K562 (cell line): ENCODE results near the gene PHKB. TPM values are rescaled to one million over a fixed set of nuclear protein-coding genes. Genes with fewer than 3 reads are reported as not detected.
A peak's percentile ranks its signal among the peaks of the same experiment; 100 is the strongest.

Experiments used
- ATAC-seq: fragments of 200-7000 bp; cut with Tn5 transposase; 3 replicates; pipeline ENCODE4 v1.9.1; 2020; ENCODE audit warnings: moderate library complexity
- BruUV-seq: library from RNA; stranded (reverse); fragments of 400-500 nt; replicated peaks from 2 replicates; lab custom pipeline; 2021; lab: Mats Ljungman, UMichigan
- CTCF ChIA-PET: fragments of 300-600 bp; formaldehyde crosslinking; extraction: SDS; loops from one replicate; lab custom pipeline; 2021; ENCODE audit warnings: low intra/inter-chr PET ratio; lab: Yijun Ruan, JAX
- POLR2A ChIA-PET: fragments of 300-600, 350-650 bp; sonication (Branson Sonifier 250); formaldehyde crosslinking; extraction: SDS; loops from one replicate; lab custom pipeline; 2021; ENCODE audit warnings: antibody characterized with exemption, inconsistent platforms; lab: Yijun Ruan, JAX
- DNase-seq, 4 experiments: peaks; one replicate each; pipeline versions ENCODE4 v3.0.0 to v3.0.0-alpha.2; 2011 to 2018; ENCODE audit warnings: low spot score in 3 of 4, mixed read lengths in 3 of 4; ENCODE audit errors: extremely low read depth in 1 of 4
- FAIRE-seq: peaks from 2 replicates; lab custom pipeline; 2011; peaks lifted over from hg19 to GRCh38; lab: Jason Lieb, UNC
- H2AFZ ChIP-seq: 2 replicates; pipeline ENCODE4 v1.6.0; 2011; ENCODE audit warnings: low read depth, low read length, control low read depth, inconsistent platforms
- H3K27ac ChIP-seq: fragments of 200-600 bp; 3 replicates; pipeline ENCODE4 v1.8.0; 2011; ENCODE audit warnings: low read depth, mild to moderate bottlenecking, control low read depth, inconsistent platforms, low read length, moderate library complexity, mixed read lengths; ENCODE audit errors: extremely low read depth
- H3K27me3 ChIP-seq, 2 experiments: fragments of 300-600 bp in 1 of 2; 2 replicates in 1 of 2; 3 replicates in 1 of 2; pipeline versions ENCODE4 v1.6.0 to v1.8.0; 2011; ENCODE audit warnings: inconsistent platforms in 2 of 2, low read length in 2 of 2, mild to moderate bottlenecking in 1 of 2, mixed read lengths in 1 of 2, moderate library complexity in 1 of 2; ENCODE audit not compliant: control insufficient read depth in 2 of 2, insufficient read depth in 2 of 2
- H3K36me3 ChIP-seq: fragments of 300-600 bp; 3 replicates; pipeline ENCODE4 v1.8.0; 2011; ENCODE audit warnings: mild to moderate bottlenecking, low read length, inconsistent platforms; ENCODE audit not compliant: control insufficient read depth, insufficient read depth
- H3K4me1 ChIP-seq, 2 experiments: fragments of 200-600 bp in 1 of 2; replicated peaks in 1 of 2; 2 replicates in 1 of 2; 3 replicates in 1 of 2; pipeline versions ENCODE4 v1.5.1 to v1.8.0; 2011; ENCODE audit warnings: inconsistent platforms in 2 of 2, low read length in 2 of 2, mild to moderate bottlenecking in 1 of 2, mixed read lengths in 1 of 2, moderate library complexity in 1 of 2; ENCODE audit not compliant: control insufficient read depth in 2 of 2, insufficient read depth in 2 of 2
- H3K4me2 ChIP-seq: 2 replicates; pipeline ENCODE4 v1.6.1; 2011; ENCODE audit warnings: low read length, control low read depth, inconsistent platforms, mixed read lengths; ENCODE audit not compliant: insufficient read depth
- H3K4me3 ChIP-seq: fragments of 200-600 bp; sonication (generic), shearing (Covaris generic); 2 replicates; pipeline ENCODE4 v1.5.1; 2016; ENCODE audit warnings: control low read depth, inconsistent platforms
- H3K79me2 ChIP-seq: fragments of 200-600 bp; 3 replicates; pipeline ENCODE4 v1.8.0; 2011; ENCODE audit warnings: low read length, inconsistent platforms; ENCODE audit not compliant: control insufficient read depth, insufficient read depth
- H3K9ac ChIP-seq, 2 experiments: 2 replicates each; pipeline versions ENCODE4 v1.6.0 to v1.6.1; 2011; ENCODE audit warnings: low read depth in 2 of 2, low read length in 2 of 2, control low read depth in 1 of 2, inconsistent platforms in 1 of 2, mild to moderate bottlenecking in 1 of 2, mixed read lengths in 1 of 2; ENCODE audit not compliant: insufficient read depth in 1 of 2
- H3K9me1 ChIP-seq: one replicate; pipeline ENCODE4 v1.6.0; 2011; ENCODE audit warnings: inconsistent platforms, mild to moderate bottlenecking, low read length, moderate library complexity; ENCODE audit not compliant: control insufficient read depth, insufficient read depth
- H3K9me3 ChIP-seq: replicated peaks from 2 replicates; pipeline ENCODE4 v1.5.1; 2011; ENCODE audit warnings: low read depth, low read length, inconsistent platforms; ENCODE audit not compliant: control insufficient read depth, insufficient read depth
- H4K20me1 ChIP-seq: replicated peaks from 2 replicates; pipeline ENCODE4 v1.6.1; 2011; ENCODE audit warnings: low read length, inconsistent platforms, mixed read lengths; ENCODE audit not compliant: control insufficient read depth, insufficient read depth
- CBFA2T3 ChIP-seq: fragments of 450-650 bp; IDR thresholded peaks from 2 replicates; pipeline ENCODE4 v1.6.1; 2017
- CREBBP ChIP-seq: IDR thresholded peaks from one replicate; pipeline ENCODE4 v1.6.1; 2012; ENCODE audit warnings: low read depth, mild to moderate bottlenecking, control low read depth, inconsistent platforms, low read length
- CREM ChIP-seq: IDR thresholded peaks from 2 replicates; pipeline ENCODE4 v1.6.1; 2014; ENCODE audit warnings: antibody characterized with exemption, low read depth
- DACH1 ChIP-seq: fragments of 450-650 bp; IDR thresholded peaks from 2 replicates; pipeline ENCODE4 v1.6.1; 2018; ENCODE audit not compliant: partially characterized antibody
- KAT8 ChIP-seq: fragments of 450-650 bp; IDR thresholded peaks from 2 replicates; pipeline ENCODE4 v1.6.1; 2016; ENCODE audit warnings: low read depth, mild to moderate bottlenecking
- LCOR ChIP-seq: sonication (generic); formaldehyde crosslinking; IDR thresholded peaks from 2 replicates; pipeline ENCODE4 v1.8.0; 2022; ENCODE audit warnings: mild to moderate bottlenecking, missing genetic modification reagents
- NRF1 ChIP-seq, 2 experiments: fragments of 450-650 bp; IDR thresholded peaks in 1 of 2; conservative IDR thresholded peaks in 1 of 2; 2 replicates each; pipeline ENCODE4 v1.6.1; 2014; ENCODE audit warnings: mild to moderate bottlenecking in 2 of 2
- POLR3G ChIP-seq: IDR thresholded peaks from 2 replicates; pipeline ENCODE4 v1.6.1; 2011; ENCODE audit not compliant: insufficient read length, insufficient replicate concordance; ENCODE audit errors: extremely low read depth
- SP2 ChIP-seq: IDR thresholded peaks from 2 replicates; pipeline ENCODE4 v1.6.1; 2011; ENCODE audit warnings: mild to moderate bottlenecking, low read depth, low read length, moderate library complexity; ENCODE audit not compliant: poor library complexity, severe bottlenecking; ENCODE audit errors: extremely low read depth
- SRSF3 ChIP-seq: fragments of 200-400 bp; formaldehyde crosslinking; IDR thresholded peaks from 2 replicates; pipeline ENCODE4 v1.6.1; 2016; ENCODE audit warnings: mild to moderate bottlenecking, low read length, moderate library complexity; ENCODE audit not compliant: insufficient read depth
- ZNF408 ChIP-seq: fragments of 250-450 bp; sonication (Bioruptor Pico); IDR thresholded peaks from 2 replicates; pipeline ENCODE4 v1.4.0; 2020; ENCODE audit warnings: low read depth, mild to moderate bottlenecking, moderate library complexity
- ZNF57 ChIP-seq: fragments of 450-650 bp; formaldehyde crosslinking; IDR thresholded peaks from 2 replicates; pipeline ENCODE4 v1.4.0; 2020; ENCODE audit warnings: mild to moderate bottlenecking, moderate library complexity
- ZNF583 ChIP-seq: fragments of 250-450 bp; sonication (Bioruptor Pico); IDR thresholded peaks from 2 replicates; pipeline ENCODE4 v1.4.0; 2020
- WGBS: fragments of 100-300 bp; shearing (Covaris generic); methylation state at CpG from one replicate; pipeline ENCODE4 v1.1.6; 2016; ENCODE audit warnings: low coverage, mixed read lengths; ENCODE audit not compliant: insufficient coverage; ENCODE audit errors: missing lambda C conversion rate; 5-methylcytosine and 5-hydroxymethylcytosine counted together
- in situ Hi-C: fragments of 300-500 bp; cut with MboI; formaldehyde crosslinking; loops from 4 replicates; pipeline ENCODE4 v1.15.0; 2018; ENCODE audit warnings: inconsistent platforms, mixed read lengths
- intact Hi-C: fragments of 100-400 bp; cut with micrococcal nuclease; formaldehyde crosslinking; loops from 2 replicates; pipeline ENCODE4 v1.14.2; 2022
- polyA plus RNA-seq, 8 experiments: library from polyadenylated mRNA; depleted of rRNA in 4 of 8; stranded (reverse) in 5 of 8; unstranded in 3 of 8; fragments of >200 nt; fragmentation: Nextera tagmentation in 2 of 8; fragmentation: Illumina TruSeq in 1 of 8; extraction: Ambion mirVana in 2 of 8; extraction: Trizol in 1 of 8; gene quantifications; 2 replicates each; pipeline versions ENCODE4 v1.2.1 to v1.2.3, GENCODE V29; 2011 to 2014; ENCODE audit warnings: inconsistent platforms in 1 of 8, missing spikeins in 1 of 8
- total RNA-seq, 7 experiments: library from RNA; depleted of rRNA in 6 of 7; stranded (reverse); fragments of >200 nt in 6 of 7; fragmentation: Illumina TruSeq in 2 of 7; extraction: Trizol in 2 of 7; gene quantifications; 2 replicates each; pipeline versions ENCODE4 v1.2.1 to v1.2.3, GENCODE V29; 2011 to 2021; ENCODE audit warnings: low replicate concordance in 1 of 7
- TF ChIP-seq, protein P1 (sequence below): fragments of 250-450 bp; sonication (Bioruptor Pico); IDR thresholded peaks from 2 replicates; pipeline ENCODE4 v1.4.0; 2020; ENCODE audit warnings: mild to moderate bottlenecking, moderate library complexity
- TF ChIP-seq, protein P2 (sequence below): IDR thresholded peaks from 2 replicates; pipeline ENCODE4 v1.6.1; 2016; ENCODE audit warnings: missing genetic modification characterization, missing compliant biosample characterization
- TF ChIP-seq, protein P3 (sequence below), 2 experiments: IDR thresholded peaks; 2 replicates each; pipeline ENCODE4 v1.6.1; 2011; ENCODE audit warnings: borderline replicate concordance in 1 of 2, control low read depth in 1 of 2, low read depth in 1 of 2, low read length in 1 of 2, mild to moderate bottlenecking in 1 of 2, mixed read lengths in 1 of 2, moderate library complexity in 1 of 2; ENCODE audit not compliant: insufficient read depth in 1 of 2, insufficient read length in 1 of 2, poor library complexity in 1 of 2, severe bottlenecking in 1 of 2; ENCODE audit errors: extremely low read depth in 1 of 2
- TF ChIP-seq, protein P4 (sequence below): sonication (generic); formaldehyde crosslinking; IDR thresholded peaks from 2 replicates; pipeline ENCODE4 v1.8.1; 2023; ENCODE audit warnings: mild to moderate bottlenecking, missing genetic modification reagents

The PHKB gene
- total and polyA plus RNA-seq, 9 of the 15 experiments (the other 6 are each of a cell fraction or from before 2014, with no cell fraction given) = 24.7 to 92.3 (median 67.0) TPM

DNA sequence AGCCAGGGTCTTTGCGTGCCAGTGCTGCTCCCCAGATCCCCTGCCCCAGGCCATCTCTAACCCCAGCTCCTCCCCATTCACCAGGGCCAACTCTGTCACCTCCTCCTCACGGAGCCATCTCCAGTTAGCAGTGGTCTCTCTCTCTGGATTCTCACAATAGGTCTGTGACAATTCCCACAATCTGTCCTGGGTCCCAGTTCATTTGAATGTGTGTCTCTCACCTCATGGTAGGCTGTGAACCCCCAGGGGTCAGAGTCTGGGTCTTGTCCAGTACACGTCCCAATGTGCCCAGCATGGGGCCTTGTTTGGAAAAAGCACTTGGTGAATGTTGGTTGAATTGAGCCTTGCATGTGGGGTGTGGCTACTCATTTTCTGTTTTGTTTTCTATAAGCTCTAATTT, 205.3 kb downstream of the PHKB start:
- Histone ChIP-seq H4K20me1 (no peaks in the 10 kb centered on the region), H3K9me1 (no peaks in the 10 kb centered on the region), H3K27ac (no peak overlapping the region), H3K9me3 (no peaks in the 10 kb centered on the region), H3K4me1 (no peaks in the 10 kb centered on the region), H3K9ac (peak overlapping the region in 1 of 2 experiments; percentile 33; a peak in 1 of 4 replicates), H3K36me3 (peaks cover 63% of the 10 kb centered on the region), H2AFZ (no peak overlapping the region), H3K4me2 (no peak overlapping the region), H3K27me3 (no peaks in the 10 kb centered on the region), H3K4me3 (no peak overlapping the region), H3K79me2 (no peaks in the 10 kb centered on the region)
- intact Hi-C loops (no loop called here), in situ Hi-C loops (no loop called here)
- BruUV-seq = no TSS peak
- FAIRE-seq = no peak
- CTCF ChIA-PET = no interaction called here
- POLR2A ChIA-PET = interaction anchor here (0.5 to 0.6 kb wide), 2 partner anchors 293 to 443 kb away, joined by 3 read pairs; no protein-coding TSS in a partner anchor
- WGBS = 90% methylated on average over 3 of the region's 3 CpGs
- ATAC-seq = no peak
- DNase-seq = no peak
- TF ChIP-seq, protein P1, sequence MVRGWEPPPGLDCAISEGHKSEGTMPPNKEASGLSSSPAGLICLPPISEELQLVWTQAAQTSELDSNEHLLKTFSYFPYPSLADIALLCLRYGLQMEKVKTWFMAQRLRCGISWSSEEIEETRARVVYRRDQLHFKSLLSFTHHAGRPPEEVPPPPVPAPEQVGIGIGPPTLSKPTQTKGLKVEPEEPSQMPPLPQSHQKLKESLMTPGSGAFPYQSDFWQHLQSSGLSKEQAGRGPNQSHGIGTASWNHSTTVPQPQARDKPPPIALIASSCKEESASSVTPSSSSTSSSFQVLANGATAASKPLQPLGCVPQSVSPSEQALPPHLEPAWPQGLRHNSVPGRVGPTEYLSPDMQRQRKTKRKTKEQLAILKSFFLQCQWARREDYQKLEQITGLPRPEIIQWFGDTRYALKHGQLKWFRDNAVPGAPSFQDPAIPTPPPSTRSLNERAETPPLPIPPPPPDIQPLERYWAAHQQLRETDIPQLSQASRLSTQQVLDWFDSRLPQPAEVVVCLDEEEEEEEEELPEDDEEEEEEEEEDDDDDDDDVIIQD (CRISPR knock-in tag) = no peak
- TF ChIP-seq ZNF57 (no peak), SP2 (no peak), CREBBP (no peak), CBFA2T3 (no peak), DACH1 (no peak), SRSF3 (no peak), NRF1 (conservative IDR thresholded peaks at IDR 0.05 in 1 of 2, IDR thresholded peaks at IDR 0.05 in 1 of 2) (no peak), LCOR (no peak), ZNF583 (CRISPR knock-in tag) (no peak), ZNF408 (CRISPR knock-in tag) (no peak), CREM (no peak), KAT8 (no peak), POLR3G (no peak)
- TF ChIP-seq, protein P2, sequence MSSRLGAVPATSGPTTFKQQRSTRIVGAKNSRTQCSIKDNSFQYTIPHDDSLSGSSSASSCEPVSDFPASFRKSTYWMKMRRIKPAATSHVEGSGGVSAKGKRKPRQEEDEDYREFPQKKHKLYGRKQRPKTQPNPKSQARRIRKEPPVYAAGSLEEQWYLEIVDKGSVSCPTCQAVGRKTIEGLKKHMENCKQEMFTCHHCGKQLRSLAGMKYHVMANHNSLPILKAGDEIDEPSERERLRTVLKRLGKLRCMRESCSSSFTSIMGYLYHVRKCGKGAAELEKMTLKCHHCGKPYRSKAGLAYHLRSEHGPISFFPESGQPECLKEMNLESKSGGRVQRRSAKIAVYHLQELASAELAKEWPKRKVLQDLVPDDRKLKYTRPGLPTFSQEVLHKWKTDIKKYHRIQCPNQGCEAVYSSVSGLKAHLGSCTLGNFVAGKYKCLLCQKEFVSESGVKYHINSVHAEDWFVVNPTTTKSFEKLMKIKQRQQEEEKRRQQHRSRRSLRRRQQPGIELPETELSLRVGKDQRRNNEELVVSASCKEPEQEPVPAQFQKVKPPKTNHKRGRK (tag) = no peak
- TF ChIP-seq, protein P3, sequence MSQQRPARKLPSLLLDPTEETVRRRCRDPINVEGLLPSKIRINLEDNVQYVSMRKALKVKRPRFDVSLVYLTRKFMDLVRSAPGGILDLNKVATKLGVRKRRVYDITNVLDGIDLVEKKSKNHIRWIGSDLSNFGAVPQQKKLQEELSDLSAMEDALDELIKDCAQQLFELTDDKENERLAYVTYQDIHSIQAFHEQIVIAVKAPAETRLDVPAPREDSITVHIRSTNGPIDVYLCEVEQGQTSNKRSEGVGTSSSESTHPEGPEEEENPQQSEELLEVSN (IDR thresholded peaks at IDR 0.05; ENCODE audit: borderline replicate concordance in 1 of 2, extremely low read depth in 1 of 2, insufficient read depth in 1 of 2, insufficient read length in 1 of 2, low read depth in 1 of 2, low read length in 1 of 2, poor library complexity in 1 of 2, severe bottlenecking in 1 of 2) = no peak
- TF ChIP-seq, protein P4, sequence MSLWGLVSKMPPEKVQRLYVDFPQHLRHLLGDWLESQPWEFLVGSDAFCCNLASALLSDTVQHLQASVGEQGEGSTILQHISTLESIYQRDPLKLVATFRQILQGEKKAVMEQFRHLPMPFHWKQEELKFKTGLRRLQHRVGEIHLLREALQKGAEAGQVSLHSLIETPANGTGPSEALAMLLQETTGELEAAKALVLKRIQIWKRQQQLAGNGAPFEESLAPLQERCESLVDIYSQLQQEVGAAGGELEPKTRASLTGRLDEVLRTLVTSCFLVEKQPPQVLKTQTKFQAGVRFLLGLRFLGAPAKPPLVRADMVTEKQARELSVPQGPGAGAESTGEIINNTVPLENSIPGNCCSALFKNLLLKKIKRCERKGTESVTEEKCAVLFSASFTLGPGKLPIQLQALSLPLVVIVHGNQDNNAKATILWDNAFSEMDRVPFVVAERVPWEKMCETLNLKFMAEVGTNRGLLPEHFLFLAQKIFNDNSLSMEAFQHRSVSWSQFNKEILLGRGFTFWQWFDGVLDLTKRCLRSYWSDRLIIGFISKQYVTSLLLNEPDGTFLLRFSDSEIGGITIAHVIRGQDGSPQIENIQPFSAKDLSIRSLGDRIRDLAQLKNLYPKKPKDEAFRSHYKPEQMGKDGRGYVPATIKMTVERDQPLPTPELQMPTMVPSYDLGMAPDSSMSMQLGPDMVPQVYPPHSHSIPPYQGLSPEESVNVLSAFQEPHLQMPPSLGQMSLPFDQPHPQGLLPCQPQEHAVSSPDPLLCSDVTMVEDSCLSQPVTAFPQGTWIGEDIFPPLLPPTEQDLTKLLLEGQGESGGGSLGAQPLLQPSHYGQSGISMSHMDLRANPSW (CRISPR knock-in tag) = no peak
